ENCODE results near the gene ABR.

DNA sequence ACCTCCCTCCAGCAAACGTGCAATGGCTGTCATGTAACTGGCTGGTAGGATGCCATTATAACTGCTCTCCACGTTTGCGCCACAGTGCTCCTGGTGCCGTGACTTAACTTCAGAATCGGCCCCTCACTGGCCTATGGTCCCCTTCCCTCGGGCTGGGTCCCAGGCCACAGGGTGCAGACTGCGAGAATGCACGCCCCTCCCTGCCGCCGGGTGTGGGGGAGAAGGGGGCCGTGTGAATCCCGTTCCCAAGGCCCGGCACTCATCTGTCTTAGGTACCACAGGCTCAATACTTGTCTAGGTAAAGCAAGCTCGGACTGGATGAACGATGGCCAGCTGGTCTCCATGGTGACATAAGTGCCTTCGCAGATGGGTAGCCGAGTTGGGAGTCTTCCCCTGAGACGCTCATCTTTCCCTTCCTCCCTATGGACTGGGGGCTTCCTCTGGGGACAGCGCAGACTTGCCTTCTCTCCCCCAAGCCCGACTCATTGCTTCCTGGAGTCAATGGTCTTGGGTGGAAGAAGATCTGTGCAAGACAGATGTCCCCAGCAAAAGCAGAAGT, 145.1 kb downstream of the ABR start:
- no peak for TF ChIP-seq POLR2A (IDR thresholded peaks at IDR 0.05)
- TF ChIP-seq POLR2AphosphoS5 (IDR thresholded peaks at IDR 0.05) = no peak
- TF ChIP-seq EP300 (IDR thresholded peaks at IDR 0.05; ENCODE audit: low read depth) = no peak

Measured in transverse colon (tissue), 3 donors.